Astrocyte of the spinal cord (primary cell): ENCODE measurements around the gene ARHGAP32.
"Not testable (repeated sequence)": the region's sequence is repeated elsewhere in the genome, so short reads cannot be mapped to it uniquely, and the experiment has no call there.

Source experiments
- DNase-seq: peaks from one replicate; pipeline ENCODE4 v3.0.0; 2011; ENCODE audit warnings: low read depth, low spot score
- H3K4me3 ChIP-seq: 2 replicates; pipeline ENCODE4 v1.5.1; 2011; ENCODE audit warnings: low read depth, mild to moderate bottlenecking, low read length, moderate library complexity
- in situ Hi-C: cut with HindIII; loops from 2 replicates; pipeline ENCODE4 v1.10.0; 2017; ENCODE audit warnings: low sequenced_read_pairs
- TF ChIP-seq, protein P1 (sequence below): IDR thresholded peaks from 2 replicates; pipeline ENCODE4 v1.5.1; 2012; ENCODE audit warnings: low read depth, mild to moderate bottlenecking, low read length, inconsistent platforms

Gene ARHGAP32

DNA sequence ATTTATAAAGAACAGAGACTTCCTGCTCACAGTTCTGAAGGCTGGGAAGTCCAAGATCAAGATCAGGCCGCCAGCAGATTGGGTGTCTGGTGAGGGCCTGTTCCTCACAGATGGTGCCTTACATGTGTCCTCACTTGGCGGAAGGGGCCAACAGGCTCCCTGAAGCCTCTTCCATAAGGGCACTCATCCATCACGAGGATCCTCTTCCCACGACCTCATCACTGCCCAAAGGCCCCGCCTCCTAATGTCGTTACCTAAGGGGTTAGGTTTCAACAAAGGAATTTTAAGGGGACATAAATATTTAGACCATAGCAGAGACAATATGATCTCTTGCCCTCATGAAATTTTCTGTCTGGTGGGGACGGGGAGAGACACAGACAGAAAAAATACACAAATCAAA, 268.0 kb downstream of the ARHGAP32 start:
- no peak overlapping the region for H3K4me3 ChIP-seq
- DNase-seq = no peak
- in situ Hi-C loops = no loop called here
- TF ChIP-seq, protein P1, sequence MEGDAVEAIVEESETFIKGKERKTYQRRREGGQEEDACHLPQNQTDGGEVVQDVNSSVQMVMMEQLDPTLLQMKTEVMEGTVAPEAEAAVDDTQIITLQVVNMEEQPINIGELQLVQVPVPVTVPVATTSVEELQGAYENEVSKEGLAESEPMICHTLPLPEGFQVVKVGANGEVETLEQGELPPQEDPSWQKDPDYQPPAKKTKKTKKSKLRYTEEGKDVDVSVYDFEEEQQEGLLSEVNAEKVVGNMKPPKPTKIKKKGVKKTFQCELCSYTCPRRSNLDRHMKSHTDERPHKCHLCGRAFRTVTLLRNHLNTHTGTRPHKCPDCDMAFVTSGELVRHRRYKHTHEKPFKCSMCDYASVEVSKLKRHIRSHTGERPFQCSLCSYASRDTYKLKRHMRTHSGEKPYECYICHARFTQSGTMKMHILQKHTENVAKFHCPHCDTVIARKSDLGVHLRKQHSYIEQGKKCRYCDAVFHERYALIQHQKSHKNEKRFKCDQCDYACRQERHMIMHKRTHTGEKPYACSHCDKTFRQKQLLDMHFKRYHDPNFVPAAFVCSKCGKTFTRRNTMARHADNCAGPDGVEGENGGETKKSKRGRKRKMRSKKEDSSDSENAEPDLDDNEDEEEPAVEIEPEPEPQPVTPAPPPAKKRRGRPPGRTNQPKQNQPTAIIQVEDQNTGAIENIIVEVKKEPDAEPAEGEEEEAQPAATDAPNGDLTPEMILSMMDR = no peak

DNA sequence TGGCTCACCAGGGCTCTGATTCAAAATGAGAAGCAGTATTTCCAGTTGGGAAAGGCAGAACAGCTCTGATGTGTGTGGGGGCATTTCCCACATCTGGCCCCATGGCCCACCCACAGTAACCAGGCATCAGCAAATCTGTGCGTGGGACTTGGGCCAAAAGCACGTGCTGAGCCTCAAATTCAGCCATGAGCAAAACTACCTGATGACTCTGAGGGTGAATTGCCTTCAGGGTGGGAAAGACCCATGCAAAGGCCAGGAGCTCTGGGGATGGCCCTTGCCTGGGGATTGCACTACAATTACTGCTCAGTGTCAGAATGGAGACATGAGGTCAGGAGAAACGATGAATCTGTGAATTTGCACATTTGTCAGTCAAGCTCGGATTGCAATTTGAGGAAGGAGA, 270.3 kb downstream of the ARHGAP32 start:
- no peak for DNase-seq
- no peak overlapping the region for H3K4me3 ChIP-seq
- TF ChIP-seq, protein P1 = no peak
- in situ Hi-C loops = no loop called here

DNA sequence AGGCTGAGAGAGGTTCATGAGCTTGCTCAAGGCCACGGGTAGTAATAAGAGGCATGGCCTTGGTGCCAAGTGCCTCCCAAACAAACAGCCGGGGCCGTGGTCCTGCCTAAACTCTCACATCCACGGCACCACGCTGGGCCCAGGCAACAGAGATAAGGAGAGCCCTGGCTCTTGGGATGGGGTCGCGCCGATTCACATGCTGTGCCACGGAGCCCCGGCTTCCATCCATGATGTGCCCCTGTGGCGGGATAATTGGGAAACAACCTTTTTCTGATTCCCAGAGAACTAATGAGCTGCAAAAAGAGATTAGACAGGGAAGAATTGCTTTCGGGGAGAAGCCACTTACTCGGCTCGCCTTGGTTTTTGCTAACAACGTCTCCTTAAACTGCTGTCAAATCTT, 271.5 kb downstream of the ARHGAP32 start:
- no peak overlapping the region for H3K4me3 ChIP-seq
- TF ChIP-seq, protein P1 = no peak
- in situ Hi-C loops = no loop called here
- DNase-seq = no peak

DNA sequence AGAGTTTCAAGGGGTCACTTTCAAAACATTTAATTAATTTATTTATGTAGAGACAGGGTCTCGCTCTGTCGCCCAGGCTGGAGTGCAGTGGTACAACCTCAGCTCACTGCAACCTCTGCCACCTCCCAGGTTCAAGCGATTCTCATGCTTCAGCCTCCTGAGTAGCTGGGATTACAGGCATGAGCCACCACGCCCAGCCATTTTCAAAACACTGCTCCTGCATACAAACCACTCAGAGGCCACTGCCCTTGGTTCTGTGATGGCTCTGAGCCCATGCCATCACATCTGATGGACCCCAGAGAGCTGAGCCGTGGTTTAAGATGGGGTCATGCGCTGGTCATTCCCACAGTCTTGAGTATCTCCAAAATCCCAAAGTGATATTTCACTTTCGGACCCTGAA, 272.5 kb downstream of the ARHGAP32 start:
- DNase-seq, H3K4me3 ChIP-seq, in situ Hi-C loops: not testable (repeated sequence)

DNA sequence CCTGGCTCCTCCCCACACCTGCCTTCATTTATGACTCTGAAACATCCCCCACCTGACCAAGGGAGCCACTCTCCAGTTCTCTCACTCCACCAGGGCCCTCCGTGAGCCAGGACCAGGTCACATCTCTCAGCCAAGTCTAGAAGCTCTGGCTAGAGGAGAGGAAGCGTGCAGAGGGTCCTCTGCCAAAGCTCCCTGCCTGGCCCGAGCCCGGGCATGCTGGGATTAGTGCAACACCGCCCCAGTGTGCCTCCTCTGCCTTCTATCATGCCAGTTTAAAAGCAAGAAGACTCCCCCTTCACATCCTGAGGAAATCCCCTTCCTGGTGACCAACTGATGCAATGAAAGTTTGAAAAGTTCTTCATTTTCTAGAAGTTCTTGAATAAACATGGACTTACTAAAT, 272.9 kb downstream of the ARHGAP32 start:
- in situ Hi-C loops = no loop called here
- no peak for DNase-seq
- TF ChIP-seq, protein P1 = no peak
- no peak overlapping the region for H3K4me3 ChIP-seq

DNA sequence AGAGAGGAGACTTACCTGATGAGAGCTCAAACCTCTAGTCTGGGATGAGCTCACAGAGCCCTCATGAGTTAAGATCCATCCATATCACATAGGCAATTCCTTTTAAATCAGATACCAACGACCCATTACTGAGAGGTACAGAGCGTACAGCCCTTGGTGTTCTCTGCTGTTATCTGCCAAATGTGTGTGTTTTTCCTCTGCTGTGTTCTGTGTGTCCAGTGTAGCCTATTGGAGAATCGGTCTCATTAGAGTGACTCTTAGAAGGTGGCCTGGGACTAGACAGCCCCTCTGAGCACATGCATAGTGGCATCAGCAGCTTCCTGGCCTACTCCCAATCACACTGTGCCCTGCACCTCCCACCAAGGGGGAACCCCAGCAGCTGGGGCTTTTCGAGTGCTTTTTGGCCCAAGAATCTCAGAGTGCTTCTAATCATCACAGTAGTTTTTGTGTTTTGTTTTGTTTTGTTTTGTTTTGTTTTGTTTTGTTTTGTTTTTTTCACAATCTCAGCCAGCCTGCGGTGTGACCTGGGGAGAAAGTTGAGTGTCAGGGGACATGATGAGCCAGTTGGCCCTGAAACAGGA, 274.9 kb downstream of the ARHGAP32 start:
- TF ChIP-seq, protein P1 = no peak
- no peak overlapping the region for H3K4me3 ChIP-seq
- no peak for DNase-seq
- in situ Hi-C loops = no loop called here

DNA sequence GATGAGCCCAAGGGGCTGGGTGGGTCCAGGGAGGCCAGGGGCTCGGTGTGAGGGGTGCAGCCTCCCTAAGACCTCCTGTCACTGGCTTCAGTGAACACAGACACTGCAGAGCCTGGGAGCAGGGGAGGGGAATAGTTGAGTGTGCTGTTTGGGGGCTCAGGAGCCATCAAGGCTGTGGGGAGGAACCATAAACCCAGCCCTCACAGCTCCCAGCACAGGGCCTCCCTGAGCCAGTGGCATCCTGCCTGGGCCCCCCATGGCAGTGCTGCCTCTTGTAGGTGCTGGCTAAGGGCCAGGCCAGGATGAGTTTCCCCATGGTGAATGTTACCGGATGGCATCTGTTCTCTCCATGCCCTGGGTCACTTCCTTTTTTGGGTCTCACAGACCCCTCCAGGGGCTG, 275.4 kb downstream of the ARHGAP32 start:
- no peak overlapping the region for H3K4me3 ChIP-seq
- no peak for DNase-seq
- TF ChIP-seq, protein P1 = no peak
- in situ Hi-C loops = no loop called here
